Astrocyte of the spinal cord (primary cell): Measurements from ENCODE around the gene MAEA.
"Not testable (repeated sequence)": the region's sequence is repeated elsewhere in the genome, so short reads cannot be mapped to it uniquely, and the experiment has no call there.

Experiments
- DNase-seq: peaks from one replicate; pipeline ENCODE4 v3.0.0; 2011; ENCODE audit warnings: low read depth, low spot score
- H3K4me3 ChIP-seq: 2 replicates; pipeline ENCODE4 v1.5.1; 2011; ENCODE audit warnings: low read depth, mild to moderate bottlenecking, low read length, moderate library complexity
- in situ Hi-C: cut with HindIII; loops from 2 replicates; pipeline ENCODE4 v1.10.0; 2017; ENCODE audit warnings: low sequenced_read_pairs
- TF ChIP-seq, protein P1 (sequence below): IDR thresholded peaks from 2 replicates; pipeline ENCODE4 v1.5.1; 2012; ENCODE audit warnings: low read depth, mild to moderate bottlenecking, low read length, inconsistent platforms

The MAEA gene

DNA sequence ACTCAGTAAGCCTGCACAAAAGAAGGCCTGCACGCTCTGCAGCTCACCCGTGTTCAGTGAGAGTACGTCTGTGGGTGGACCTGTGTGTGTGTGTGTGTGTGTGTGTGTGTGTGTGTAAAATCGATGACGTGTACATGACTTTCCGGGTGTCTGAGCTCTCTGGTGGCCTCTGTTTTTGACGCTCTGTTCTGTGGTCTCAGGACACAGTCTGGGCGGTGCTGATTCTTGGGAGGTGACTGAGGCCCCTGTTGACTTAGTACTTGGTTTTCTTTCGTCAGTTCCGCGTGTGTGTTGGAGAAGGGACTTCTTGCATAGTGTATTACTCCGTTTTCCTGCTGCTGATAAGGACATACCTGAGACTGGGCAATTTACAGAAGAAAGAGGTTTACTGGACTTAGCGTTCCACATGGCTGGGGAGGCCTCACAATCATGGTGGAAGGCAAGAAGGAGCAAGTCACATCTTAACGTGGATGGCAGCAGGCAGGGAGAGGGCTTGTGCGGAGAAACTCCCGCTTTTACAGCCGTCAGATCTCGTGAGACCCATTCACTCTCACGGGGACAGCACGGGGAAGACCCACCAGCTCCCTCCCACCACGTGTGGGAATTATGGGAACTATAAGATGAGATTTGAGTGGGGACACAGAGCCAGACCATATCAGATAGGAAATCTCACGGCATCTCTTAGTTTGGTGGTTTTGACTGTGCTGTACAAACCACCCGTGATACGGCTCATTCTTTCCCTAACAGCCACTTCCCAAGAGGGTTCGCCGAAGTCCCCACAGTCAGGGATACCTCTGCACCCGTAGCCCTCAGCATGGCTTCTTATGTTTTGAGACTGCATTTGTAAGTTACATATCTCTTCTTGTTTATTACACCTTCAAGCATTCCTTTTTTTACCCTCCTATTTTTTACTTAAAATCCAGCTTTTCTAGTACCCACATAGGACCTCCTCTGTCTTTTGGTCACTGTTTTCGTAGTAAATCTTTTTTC is 81.8 kb downstream of the MAEA start:
- no peak for DNase-seq
- H3K4me3 ChIP-seq: no peak overlapping the region
- TF ChIP-seq, protein P1, sequence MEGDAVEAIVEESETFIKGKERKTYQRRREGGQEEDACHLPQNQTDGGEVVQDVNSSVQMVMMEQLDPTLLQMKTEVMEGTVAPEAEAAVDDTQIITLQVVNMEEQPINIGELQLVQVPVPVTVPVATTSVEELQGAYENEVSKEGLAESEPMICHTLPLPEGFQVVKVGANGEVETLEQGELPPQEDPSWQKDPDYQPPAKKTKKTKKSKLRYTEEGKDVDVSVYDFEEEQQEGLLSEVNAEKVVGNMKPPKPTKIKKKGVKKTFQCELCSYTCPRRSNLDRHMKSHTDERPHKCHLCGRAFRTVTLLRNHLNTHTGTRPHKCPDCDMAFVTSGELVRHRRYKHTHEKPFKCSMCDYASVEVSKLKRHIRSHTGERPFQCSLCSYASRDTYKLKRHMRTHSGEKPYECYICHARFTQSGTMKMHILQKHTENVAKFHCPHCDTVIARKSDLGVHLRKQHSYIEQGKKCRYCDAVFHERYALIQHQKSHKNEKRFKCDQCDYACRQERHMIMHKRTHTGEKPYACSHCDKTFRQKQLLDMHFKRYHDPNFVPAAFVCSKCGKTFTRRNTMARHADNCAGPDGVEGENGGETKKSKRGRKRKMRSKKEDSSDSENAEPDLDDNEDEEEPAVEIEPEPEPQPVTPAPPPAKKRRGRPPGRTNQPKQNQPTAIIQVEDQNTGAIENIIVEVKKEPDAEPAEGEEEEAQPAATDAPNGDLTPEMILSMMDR: no peak
- in situ Hi-C loops: no loop called here

DNA sequence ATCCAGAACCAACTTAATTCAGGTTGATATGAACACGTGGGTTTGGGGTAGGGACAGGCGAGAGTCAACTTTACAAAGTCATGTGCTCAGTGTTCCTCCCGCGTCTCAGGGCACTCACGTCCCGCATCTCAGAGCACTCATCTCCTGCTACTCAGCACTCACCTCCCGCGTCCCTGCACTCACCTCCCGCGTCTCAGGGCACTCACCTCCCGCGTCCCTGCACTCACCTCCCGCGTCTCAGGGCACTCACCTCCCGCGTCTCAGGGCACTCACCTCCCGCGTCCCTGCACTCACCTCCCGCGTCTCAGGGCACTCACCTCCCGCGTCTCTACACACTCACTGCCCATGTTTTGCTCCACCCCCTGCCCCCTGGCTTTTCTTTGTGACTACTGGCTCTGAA is 82.9 kb downstream of the MAEA start:
- H3K4me3 ChIP-seq, DNase-seq, in situ Hi-C loops: not testable (repeated sequence)

DNA sequence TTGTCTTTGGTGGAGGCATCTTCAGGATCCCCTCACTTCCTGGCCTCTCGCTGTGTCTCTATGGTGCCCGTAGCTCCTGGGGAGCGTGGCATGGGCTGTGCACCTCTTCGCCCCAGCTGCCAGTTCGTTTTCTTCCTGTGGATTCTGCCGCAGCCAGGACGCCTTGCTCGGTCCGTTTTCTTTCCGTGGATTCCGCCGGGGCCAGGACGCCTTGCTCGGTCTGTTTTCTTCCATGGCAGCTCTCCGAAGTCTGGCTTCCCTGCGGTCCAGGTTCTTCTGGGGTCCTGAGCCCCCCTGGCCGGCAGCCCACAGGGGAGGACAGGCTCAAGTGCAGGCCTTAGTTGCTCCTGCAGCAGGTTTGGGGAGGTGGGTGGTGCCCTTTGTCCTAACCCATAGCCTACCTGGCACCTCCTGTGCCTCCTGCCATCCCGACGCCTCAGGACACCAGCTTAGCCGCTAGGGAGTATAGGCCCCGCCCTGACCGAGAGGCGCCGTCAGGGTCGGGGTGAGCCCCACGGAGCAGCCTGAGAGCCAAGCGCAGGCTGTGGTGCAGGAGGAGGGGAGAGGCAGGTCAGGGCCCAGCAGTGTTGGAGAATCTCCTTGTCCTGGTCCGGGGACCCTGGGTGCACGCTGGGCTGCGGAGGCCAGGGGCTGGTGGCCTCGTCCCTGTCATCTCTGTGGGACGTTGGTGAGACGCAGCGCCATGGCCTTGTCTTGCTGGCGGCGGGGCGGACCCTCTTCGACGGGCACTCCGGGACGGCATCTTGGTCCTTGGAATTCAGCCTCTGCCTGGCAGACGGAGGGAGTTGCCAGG is 84.4 kb downstream of the MAEA start:
- in situ Hi-C loops: no loop called here

DNA sequence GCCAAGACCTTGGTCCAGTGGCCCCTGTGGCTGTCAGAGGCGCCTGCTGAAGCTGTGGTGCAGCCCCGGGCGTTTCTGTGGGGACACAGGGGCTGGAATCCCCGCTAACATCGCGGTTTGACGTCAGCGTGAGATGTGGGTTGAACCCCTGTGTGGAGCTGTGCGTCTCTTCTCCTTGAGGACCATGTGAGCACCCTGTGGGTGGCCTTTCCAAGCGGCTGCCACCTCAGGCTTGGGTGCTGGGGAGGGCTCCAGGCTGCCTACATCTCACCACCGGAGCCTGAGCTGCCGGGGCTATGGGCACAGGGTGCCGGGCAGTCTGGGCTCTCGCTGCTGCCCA is 85.0 kb downstream of the MAEA start:
- TF ChIP-seq, protein P1: no peak
- no peak overlapping the region for H3K4me3 ChIP-seq
- in situ Hi-C loops: no loop called here
- DNase-seq: no peak

More for the DNA sequence above, 84.4 kb downstream of the MAEA start:
- H3K4me3 ChIP-seq: no peak overlapping the region
- DNase-seq: no peak
- TF ChIP-seq, protein P1: no peak

DNA sequence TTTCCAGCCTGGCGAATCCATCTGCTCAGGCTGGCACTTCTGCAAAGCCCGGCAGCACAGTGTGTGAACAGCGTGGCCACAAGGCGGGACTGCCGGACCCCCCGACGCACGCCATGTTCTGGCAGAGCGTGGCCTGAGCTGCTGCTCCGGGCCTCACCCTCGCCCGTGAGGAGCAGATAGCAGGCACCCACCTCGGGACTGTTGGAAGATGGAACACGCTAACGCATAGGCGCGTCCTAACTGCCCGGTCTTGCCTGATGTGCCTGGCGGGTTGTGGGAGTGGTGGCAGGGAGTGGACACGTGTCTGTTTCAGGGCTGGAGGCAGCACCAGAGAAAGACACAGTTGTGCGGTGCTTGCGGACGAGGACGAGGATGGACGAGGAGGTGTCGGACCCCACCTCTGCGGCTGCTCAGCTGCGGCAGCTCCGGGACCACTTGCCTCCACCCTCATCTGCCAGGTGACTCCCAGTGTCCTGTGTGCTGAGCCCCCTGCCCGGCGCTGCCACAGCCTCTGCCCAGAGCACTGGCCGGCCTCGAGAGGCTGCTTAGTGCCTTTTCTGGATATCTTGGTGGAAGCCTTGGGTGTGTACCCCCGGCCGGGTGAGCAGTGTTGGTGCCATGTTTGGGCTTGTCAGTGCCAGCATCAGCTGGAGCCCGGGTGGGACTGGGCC is 85.5 kb downstream of the MAEA start:
- in situ Hi-C loops: no loop called here
- DNase-seq: no peak
- H3K4me3 ChIP-seq: no peak overlapping the region
- TF ChIP-seq, protein P1: no peak

DNA sequence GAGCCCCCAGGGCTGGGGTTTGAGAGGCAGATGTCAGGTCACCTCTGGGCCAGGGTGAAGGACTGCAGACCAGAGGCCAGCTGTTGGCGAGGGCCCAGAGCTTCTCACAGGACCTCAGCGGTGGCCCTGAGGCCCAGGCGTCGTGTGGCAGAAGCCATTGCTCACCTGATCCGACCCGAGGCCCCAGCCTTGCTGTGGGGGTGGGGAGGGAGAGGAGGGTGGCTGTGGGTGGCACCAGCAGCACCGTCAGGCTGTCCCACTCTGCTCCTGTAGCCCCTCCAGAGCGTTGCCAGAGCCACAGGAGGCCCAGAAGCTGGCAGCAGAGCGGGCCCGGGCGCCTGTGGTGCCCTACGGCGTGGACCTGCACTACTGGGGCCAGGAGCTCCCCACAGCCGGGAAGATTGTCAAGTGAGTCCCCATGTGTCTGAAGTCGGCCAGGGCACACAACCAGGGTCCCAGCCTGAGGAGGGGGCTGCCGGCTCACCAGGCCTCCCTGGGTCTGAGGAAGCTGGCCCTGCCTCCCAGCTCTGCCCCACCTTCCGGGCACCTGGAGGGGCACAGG is 86.2 kb downstream of the MAEA start:
- in situ Hi-C loops: no loop called here

More for the DNA sequence above, 86.2 kb downstream of the MAEA start:
- H3K4me3 ChIP-seq: no peak overlapping the region
- TF ChIP-seq, protein P1: no peak
- no peak for DNase-seq
